Measurements from ENCODE around the gene SYNPO.

DNA sequence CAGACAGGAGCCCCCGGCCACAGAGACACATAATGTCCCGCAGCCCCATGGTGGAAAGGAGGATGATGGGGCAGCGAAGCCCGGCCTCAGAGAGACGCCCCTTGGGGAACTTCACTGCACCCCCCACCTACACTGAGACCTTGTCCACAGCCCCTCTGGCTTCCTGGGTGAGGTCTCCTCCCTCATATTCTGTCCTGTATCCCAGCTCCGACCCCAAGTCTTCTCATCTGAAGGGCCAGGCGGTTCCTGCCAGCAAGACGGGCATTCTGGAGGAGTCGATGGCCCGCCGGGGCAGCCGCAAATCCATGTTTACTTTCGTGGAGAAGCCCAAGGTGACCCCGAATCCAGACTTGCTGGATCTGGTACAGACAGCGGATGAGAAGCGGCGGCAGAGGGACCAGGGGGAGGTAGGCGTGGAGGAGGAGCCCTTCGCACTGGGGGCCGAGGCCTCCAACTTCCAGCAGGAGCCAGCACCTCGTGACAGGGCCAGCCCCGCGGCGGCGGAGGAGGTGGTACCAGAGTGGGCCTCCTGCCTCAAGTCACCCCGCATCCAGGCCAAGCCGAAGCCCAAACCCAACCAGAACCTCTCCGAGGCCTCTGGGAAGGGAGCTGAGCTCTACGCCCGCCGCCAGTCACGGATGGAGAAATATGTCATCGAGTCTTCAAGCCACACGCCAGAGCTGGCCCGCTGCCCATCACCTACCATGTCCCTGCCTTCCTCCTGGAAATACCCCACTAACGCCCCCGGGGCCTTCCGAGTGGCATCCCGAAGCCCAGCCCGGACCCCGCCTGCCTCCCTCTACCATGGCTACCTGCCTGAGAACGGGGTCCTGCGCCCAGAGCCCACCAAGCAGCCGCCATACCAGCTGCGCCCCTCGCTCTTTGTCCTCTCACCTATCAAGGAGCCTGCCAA lies 8.9 kb downstream of the SYNPO start:
- TF ChIP-seq, protein P1, sequence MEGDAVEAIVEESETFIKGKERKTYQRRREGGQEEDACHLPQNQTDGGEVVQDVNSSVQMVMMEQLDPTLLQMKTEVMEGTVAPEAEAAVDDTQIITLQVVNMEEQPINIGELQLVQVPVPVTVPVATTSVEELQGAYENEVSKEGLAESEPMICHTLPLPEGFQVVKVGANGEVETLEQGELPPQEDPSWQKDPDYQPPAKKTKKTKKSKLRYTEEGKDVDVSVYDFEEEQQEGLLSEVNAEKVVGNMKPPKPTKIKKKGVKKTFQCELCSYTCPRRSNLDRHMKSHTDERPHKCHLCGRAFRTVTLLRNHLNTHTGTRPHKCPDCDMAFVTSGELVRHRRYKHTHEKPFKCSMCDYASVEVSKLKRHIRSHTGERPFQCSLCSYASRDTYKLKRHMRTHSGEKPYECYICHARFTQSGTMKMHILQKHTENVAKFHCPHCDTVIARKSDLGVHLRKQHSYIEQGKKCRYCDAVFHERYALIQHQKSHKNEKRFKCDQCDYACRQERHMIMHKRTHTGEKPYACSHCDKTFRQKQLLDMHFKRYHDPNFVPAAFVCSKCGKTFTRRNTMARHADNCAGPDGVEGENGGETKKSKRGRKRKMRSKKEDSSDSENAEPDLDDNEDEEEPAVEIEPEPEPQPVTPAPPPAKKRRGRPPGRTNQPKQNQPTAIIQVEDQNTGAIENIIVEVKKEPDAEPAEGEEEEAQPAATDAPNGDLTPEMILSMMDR (IDR thresholded peaks at IDR 0.05; ENCODE audit: poor library complexity), result no peak
- TF ChIP-seq EZH2 (IDR thresholded peaks at IDR 0.05; ENCODE audit: borderline replicate concordance) (no peak), EZH2phosphoT487 (IDR thresholded peaks at IDR 0.05; ENCODE audit: low read depth, severe bottlenecking, unreplicated experiment) (no peak)

All from hepatocyte (in vitro differentiated cells).